Measurements from ENCODE around the gene SH3RF3. TPM values are rescaled to one million over a fixed set of nuclear protein-coding genes. Genes with fewer than 3 reads are reported as not detected.

Gene SH3RF3
- polyA plus RNA-seq, 5 donors = 6.1 to 8.9 (median 7.3) TPM

DNA sequence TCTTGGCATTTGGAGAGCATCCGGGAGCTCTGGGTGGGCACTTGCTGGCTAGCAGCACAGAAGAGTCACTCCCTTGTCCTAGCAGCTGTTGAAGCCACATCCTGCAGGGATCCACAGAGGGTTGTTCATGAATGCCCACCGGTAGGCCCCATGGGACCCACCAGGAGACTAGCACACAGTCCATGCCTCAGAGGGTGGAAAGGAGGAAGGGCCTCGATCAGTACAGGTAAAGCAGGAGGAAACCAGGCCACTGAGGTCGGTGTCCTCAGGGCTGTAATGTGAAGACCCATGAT is 279.0 kb downstream of the SH3RF3 start:
- no peak for DNase-seq

DNA sequence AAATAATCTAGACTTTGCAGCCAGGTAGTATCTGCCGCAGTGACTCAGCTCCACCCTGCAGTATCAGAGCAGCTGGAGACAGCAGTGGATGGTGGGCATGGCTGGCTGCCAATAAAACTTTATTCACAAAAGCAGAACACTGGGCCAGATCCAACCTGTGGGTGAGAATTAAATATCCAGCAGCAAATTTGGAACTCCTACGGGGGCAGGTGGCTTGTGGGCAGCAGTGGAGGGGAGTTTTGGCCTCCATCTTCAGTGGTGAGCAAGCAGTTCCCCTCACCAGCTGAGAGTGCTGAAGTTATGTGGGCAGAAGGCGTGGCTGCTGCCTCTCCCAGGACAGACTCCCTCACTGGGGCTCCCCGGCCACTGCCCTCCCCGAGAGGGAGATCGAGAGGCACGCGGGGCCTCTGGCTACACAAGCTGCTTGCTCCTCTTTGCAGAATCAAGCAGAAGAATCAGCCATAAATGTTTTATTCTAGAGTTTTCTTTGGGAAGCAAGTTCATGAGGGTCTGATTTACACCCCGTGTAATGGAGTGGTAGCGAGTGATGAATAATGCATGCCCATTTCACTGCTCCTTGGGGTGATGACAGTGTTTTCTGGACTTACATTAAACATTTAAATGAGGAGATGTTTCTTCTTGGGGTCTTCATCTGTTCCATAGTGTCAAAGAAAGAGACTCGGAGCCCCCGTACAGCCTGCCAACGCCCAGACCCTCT is 280.5 kb downstream of the SH3RF3 start:
- no peak for DNase-seq

DNA sequence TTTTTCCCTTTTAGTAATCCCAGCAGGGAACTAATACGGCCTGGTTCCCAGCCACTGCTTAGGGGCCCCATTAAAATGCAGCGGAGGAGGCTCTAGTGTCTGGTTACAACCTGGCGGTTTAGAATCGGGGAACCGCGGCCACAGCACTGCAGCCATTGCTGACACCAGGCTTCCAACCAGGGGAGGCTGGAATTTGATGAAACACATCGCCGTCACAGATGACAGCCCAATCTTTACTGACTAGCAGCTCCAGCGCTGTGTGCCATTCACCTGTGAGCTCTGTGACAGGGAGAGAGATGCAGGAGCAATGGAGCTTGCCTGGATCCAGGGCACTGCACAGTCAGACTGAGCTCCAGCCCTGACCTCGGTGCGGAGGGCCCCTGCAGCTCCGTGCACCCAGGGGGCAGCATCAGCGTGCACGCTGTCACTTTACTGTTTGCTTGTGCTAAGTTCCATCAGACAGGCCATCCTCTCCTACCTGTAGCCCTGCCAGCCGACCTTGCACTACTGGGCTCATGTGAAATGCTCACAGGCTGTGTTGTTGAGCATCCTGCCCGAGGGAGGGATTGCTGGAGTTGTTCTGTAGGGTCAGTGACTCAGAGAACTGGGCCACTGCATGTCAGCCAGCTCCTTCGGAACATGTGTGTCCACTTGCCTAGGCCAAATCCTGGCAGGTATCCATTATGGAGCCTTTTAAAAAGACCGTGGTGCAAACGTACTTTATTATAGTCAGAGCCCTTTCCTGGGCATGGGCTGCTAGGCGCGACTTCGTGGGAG is 281.2 kb downstream of the SH3RF3 start:
- DNase-seq = no peak

DNA sequence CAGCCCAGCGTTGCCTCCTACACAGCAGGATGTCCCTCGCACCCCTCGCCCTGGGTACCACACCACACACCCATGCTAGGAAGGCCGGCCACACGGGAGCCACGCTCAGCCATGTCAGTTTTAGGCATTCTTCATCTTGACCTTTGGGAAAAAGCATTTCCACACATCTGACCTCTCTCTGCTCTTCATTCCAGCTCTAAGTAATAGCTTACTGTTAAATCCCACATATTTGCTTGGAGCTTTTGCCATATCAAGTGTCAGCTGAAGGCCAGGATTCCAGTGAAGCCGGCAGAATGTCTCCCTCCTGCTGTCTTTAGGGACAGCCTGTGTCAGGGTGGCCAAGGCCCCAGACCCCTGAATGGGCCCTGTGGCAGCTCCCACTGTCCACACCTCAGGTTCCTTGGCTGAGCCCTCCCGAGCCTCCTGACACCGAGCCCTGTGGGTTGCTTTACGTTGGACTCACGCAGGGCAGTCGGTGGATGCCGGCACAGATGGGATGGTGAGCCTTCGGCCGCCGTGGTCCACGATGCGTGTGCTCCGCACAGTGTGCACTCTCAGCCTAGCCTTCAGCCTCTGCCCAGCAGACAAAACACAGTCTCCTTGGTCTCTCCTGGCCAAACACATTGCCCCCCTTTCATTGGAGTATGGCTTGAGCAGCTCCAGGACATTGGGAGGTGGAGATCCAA is 282.8 kb downstream of the SH3RF3 start:
- DNase-seq = no peak

DNA sequence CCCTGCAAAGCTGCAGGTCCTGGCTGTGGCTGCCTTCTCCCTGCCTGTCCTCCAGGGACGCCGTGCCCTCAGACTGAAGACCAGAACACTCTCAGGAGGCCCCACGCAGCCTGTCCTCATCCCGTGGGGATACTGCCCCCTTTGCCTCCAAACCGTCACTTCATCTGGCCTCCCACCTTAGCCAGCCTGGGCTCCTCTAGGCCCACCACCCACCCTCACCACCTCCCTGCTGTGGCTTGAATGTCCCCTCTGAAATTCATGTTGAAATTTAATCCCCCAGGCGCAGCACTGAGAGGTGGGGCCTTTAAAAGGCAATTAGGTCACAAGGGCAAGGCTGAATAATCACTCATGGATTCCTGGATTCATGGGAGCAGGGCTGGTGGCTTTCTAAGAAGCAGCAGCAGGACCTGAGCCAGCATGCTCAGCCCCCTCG is 286.6 kb downstream of the SH3RF3 start:
- DNase-seq = no peak

DNA sequence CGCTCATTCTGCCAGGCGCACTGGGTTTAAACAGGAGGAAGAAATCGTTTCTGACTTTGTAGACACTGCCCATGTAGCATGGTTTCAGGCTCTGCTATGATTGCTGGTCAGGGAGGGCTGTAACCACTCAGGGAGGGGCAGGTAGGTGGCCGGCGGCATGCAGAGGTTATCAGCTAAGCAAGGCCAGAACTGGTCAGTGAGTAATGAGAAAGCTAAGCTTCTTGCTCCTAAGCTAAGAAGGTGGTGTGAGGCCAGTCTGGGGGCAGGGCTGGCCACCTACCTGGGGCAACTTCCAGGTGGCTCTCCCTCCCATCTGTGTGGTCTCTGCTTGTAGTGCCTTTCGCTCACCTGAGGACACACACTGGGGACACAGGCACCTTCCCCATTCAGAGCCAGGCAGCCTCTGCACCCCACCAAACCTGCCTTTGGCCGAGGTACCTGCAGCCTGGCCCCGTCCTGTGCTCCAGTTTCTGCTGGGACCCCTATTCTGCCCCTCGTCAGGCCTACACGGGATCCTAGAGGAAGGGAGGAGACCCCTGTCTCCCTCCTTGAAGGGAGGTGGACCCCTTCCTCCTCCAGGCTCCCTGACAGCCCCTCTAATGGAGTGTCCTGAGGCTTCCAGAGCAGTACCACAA is 288.8 kb downstream of the SH3RF3 start:
- no peak for DNase-seq

DNA sequence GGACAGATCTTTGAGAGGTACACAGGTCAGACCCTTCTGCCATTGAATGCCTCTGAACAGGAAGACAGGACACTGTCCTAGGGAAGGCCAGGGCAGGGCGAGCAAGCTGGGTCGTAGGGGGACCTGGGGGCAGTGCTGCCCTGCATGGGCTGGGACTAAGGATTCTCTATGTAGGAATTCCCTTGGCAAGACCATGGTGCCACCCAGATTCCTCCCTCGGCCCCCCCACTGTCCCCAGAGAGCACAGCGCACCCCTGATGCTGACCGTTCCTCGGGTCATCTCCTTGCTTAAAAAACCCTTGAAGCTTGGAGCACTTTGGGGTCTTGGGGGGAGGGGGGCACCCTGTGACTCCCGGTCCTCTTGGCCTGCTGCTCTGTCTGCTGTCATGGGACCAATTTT is 289.7 kb downstream of the SH3RF3 start:
- no peak for DNase-seq

DNA sequence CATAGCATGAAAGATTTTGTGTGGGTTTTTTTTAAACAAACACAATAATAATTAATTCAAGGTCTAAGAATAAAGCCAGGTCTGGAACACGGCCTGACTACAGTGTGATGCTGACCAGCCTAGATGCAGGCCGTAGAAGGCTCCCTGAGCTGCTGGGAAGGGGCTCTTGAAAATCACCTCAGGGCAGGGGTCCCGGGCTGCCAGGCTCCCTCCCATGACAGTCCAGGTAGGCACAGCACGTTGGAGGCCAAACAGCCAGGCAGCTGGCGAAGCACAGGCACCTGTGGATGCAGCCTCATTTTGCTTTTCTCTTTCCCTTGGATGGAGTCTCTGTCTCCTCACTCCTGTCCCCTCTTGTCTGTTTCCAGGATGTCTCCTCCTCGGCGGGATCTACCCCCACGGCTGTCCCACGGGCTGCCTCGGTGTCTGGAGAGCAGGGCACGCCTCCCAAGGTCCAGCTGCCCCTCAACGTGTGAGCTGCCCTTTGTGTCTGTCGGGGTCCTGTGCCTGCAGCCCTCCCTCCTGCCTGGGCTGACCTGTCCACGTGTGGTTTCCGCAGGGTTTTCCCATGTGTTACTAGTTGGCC is 290.3 kb downstream of the SH3RF3 start:
- no peak for DNase-seq

DNA sequence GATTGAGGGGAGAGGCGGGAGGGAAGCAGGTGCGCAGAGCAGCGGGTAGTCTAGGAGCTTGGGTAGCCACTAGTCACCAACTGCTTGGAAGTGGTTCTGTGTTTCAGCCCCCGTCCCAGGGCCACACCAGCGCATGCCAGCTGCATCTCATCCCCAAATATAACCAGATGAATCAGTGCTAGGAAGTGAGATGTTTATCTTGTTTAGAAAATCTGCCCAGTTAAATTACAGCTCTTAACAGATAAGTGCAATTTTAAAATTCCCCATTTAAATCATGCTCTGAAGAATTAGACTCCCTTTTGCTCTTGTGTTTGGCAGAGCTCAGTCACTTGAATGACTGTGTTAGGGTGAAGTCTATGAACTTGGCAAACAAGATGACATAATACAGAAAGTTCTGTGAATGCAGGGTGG is 291.0 kb downstream of the SH3RF3 start:
- DNase-seq = peak in 1 of 2 donors; percentile 8

DNA sequence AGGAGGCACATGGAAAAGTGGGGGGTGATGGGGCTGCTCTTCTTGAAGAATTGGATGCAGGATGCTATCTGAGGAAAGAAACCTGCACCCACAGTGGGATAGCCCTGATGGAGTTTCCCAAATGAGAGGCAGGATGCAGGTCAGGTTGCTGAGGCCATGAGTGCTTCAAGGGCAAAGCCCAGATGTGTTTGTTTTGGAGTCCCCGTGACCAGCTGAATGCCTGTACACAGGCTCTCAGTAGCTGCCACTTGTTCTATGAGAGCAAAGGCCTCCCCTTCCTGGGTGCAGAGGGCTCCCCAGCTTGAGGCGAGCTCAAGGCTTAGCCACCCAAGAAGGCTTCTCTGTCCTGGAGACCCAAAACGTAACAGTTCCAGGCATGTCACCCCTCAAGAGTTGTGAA is 292.1 kb downstream of the SH3RF3 start:
- no peak for DNase-seq

DNA sequence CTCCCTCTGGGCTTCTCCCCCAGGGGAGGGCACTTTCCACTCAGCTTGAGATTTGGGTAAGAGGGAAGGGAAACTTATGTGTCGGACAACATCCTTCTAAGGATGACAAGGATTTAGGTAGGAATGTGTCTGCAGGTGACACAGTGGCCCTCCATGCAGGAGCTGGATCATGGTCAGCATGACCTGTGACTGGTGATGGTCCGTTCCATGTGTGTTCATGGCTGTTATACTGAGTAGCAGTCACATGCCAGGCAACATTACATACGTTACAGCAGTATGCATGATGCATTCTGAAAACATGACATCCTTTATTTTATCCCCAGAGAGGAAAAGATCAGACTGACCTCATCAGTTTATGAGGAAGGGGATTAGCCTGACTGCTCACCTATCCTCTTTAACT is 292.6 kb downstream of the SH3RF3 start:
- DNase-seq = no peak

DNA sequence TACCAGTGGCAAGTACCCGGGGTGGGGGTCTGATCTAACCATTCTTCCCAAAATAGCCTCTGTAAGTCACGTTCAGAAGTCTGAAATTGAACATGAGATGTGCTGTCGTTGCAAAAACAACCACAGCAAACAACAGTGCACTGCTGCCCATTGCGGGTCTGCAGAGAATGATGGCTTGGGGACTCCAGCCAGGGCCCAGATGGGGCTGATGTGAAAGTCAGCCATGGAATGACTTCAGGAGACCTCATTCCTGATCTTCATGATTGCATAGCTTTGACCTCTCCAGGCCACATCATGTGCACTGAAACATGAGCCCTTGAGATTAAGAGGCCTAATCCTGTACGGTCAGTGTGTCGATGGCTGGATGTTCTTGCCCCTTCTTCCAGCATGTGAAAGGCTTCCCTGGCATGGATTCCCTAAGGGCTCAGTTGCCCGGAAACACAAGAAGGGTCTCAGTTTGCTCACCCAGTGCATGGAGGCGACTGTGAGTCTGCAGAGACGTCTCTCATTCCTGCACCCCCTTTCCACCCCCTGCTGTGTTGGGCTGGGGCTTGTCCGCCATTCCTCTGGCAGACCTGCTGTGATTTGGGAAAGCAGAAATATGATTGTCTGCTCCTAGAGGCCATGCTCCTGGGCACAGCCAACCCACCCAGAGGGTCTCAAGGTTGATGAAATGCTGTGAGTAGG is 293.2 kb downstream of the SH3RF3 start:
- DNase-seq = no peak

DNA sequence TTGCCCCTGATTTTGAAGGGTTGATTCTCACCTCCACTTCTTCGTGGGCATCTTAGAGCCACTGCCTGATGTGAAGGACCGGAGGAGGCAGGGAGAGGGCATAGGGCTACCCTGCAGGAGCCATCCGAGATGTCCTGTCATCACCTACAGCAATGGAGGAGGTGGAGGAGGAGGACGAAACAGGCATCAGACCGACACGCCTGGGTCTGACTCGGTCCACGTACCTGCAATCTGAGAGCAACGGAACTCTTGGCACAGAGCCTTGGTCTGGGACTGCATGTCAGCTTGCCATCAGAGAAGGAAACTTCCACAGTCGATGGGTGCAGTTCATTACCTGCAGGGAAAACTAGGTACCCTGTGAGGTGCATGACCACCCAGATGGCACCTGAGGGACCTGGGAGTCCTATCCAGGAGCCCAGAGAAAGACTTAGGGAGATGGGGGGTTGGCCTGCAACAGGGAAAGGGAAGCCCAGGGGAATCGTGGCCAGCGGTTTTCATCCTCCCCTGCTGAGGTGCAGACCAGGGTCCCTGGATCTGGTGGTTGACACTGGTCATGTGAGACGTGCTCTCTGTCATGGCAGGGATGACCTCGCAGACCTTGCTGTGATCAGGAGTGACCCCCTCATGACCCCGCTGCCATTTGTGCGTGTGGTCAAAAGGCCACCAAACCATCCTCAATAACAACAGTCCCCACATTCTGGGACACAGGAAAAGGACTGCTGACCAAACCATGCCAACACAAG is 293.9 kb downstream of the SH3RF3 start:
- DNase-seq = no peak

DNA sequence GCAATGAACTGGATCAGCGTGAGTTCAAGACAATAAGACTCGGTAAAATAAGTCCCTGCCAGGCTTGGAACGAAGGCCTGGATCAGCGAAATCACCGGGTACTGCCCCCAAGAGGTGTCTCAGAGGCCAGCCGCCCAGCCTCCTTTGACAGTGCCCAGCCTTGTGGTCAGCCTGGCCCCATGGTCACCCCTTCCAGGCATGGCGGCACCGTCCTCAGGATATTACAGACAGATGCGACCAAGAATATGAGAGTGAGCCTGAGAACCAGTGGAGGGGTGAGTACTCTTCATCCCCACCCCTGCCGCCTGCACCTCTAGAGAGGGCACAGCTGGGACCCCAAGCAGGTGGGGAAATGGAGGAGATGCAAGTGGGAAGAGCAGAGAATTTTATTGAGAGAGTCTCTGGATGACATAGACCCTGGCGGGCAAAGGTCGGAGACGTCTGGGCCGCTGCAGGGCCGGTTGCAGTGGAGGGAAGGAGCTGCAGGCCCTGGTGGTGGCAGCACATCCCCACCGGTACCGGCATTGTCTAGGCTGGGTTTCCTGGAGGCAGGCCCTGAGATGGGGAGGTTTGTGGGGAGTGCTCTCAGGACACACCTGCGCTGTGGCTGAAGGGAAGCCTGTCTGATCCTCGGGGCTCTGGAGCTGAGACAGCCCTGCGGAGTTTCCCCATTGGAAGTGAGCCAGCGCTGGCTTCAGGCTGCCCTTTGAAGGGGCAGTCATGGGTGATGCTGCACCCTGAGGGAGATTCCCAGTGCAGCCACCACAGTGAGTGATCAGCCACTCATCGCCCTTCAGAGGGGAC is 294.8 kb downstream of the SH3RF3 start:
- no peak for DNase-seq

DNA sequence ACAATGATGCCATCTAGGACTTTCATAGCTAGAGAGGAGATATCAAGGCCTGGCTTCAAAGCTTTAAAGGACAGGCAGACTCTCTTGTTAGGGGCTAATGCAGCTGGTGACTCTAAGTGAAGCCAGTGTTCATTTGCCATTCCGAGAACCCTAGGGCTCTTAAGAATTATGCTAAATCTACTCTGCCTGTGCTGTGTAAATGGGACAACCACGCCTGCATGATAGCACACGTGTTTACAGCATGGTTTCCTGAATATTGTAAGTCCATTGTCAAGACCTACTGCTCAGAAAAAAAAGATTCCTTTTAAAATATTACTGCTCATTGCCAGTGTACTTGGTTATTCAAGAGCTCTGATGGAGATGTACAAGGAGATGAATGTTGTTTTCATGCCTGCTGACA is 296.4 kb downstream of the SH3RF3 start:
- DNase-seq = no peak

DNA sequence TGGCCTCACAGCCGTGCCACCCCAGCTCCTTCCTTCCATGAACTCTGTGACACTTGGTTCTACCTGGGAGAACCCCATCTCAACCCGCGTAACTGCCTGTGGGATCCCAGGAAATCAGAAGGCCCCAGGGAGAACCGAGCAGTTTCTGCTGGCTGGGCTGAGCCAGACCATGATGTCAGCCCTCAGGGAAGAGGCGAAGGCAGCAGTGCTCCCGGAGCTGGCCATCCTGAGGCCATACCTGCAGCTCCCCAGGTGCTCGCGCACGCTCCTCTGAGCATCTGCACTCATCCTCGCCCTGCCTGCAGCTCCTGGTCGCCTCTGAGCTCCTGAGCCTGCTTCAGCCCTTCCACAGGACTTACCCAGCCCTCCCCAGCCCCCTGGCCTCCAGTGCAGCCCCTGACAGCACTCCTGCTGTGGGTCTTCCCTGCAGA is 298.7 kb downstream of the SH3RF3 start:
- DNase-seq = no peak

DNA sequence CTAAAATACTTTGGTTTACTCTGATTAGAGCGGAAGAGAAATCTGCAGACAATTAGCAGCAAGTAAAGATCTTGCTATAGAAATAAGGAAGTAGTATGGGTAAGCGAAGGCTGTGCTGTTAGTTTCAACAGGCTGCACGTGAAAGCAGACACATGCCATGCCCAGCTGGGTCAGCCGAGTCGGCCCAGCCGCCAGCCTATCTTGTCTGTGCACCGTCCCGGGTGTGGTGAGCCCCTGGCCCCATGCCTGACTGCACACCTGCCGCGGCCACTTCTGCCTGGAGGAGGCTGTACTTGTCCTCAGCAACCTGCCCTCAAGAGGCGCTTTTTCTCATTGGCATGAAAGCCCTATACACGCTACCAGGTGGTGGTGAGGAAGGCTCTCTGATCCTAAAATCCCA is 299.3 kb downstream of the SH3RF3 start:
- DNase-seq = no peak

DNA sequence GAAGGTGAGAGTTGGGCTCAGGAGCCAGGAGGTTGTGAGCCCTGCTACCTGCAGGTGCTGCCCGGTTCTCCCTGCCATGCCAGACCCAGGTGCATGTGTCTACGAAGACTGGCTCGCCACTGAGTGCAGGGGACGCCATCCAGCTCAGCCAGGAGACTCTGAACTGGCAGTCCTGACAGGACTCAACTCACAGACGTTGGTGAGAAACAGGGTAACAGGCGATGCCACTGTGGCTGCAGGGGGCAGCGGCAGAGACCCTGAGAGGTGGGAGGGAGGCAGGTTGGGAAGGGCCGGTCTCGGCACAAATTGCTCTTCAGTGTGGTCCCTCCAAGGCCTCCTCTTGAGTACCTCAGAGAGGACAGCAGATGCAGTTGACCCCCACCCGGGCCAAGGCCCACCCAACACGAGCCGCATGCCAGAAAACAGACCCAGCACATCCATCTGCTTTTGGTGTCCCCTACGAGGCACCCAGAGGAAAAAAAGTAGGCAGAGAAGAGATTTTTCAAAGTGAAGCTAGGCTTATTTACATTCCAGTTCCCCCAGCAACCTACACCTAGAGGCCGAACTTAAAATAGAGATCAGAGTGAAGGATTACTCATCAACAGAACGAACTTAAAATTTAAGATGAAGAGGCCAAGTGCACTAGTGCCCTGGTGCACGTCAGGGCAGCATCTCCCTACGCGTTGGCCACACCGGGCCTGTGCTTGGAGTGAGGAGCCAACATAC is 300.0 kb downstream of the SH3RF3 start:
- DNase-seq = no peak

Data from right lung (tissue), 5 donors.